AG09309 (cell line): ENCODE data around the gene RPS2.
"Not testable (repeated sequence)": the region's sequence is repeated elsewhere in the genome, so short reads cannot be mapped to it uniquely, and the experiment has no call there.

Experiments used
- DNase-seq: peaks from one replicate; pipeline ENCODE4 v3.0.0-alpha.2; 2010; ENCODE audit warnings: low read depth
- H3K4me3 ChIP-seq: 2 replicates; pipeline ENCODE4 v1.5.1; 2011; ENCODE audit warnings: mild to moderate bottlenecking, low read depth, low read length, moderate library complexity; ENCODE audit not compliant: control insufficient read depth
- TF ChIP-seq, protein P1 (sequence below): IDR thresholded peaks from 2 replicates; pipeline ENCODE4 v1.5.1; 2011; ENCODE audit warnings: mild to moderate bottlenecking, low read depth, low read length, inconsistent platforms; ENCODE audit not compliant: insufficient read depth, control insufficient read depth; ENCODE audit errors: missing control alignments

The RPS2 gene

DNA sequence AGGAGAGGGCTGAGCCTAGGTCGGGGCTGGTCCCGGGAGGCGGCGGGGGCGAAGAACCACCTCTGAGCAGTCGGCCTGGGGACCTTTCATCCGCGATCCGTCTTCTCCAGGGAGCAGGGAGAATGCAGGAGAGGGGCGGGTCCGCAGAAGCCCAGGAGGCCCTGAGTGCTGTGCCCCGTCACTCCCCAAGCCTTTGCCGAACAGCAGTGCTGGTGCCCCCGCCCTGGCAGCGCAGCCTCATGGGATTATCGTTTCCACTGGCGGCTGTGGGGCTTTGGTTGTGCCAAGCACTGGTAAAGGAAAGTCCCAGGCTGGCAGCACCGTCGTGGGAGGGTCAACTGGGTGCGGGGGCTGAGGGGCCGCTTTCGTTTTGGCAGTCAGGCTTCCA is 7.9 kb upstream of the RPS2 start:
- TF ChIP-seq, protein P1, sequence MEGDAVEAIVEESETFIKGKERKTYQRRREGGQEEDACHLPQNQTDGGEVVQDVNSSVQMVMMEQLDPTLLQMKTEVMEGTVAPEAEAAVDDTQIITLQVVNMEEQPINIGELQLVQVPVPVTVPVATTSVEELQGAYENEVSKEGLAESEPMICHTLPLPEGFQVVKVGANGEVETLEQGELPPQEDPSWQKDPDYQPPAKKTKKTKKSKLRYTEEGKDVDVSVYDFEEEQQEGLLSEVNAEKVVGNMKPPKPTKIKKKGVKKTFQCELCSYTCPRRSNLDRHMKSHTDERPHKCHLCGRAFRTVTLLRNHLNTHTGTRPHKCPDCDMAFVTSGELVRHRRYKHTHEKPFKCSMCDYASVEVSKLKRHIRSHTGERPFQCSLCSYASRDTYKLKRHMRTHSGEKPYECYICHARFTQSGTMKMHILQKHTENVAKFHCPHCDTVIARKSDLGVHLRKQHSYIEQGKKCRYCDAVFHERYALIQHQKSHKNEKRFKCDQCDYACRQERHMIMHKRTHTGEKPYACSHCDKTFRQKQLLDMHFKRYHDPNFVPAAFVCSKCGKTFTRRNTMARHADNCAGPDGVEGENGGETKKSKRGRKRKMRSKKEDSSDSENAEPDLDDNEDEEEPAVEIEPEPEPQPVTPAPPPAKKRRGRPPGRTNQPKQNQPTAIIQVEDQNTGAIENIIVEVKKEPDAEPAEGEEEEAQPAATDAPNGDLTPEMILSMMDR: no peak
- H3K4me3 ChIP-seq: peak overlapping the region; percentile 92
- DNase-seq: no peak

DNA sequence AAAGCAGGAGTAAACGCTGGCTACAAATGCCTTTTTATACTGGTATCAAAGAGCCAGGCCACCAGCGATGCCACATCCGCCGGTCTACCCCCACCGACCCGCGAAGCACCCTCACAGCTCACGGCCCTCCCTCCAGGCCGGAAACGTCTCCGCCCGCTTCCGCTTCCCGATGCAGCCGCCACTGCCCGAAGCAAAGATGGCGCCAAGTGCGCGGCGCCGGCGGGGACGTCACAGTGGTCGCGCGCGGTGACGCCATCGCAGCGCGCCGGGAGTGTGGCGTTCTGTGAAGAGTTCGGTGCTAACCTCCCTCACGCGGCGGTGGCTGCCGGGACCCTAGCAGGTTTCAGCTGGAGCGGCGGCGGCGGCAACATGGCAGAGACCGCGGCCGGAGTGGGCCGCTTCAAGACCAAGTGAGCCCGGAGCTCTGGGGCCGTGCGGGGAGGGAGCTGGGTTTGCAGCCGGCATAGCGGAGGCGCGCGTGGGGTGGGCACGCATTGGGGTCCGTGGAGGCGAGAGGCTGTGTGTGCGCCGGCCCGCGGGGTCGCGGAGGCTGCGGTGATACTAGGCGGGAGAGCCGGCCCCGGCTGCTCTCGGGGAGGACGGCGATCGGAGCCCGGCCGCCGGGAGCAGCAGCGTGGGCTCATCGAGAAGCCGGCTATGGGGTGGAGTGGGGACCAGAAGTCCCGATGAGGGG is 7.3 kb upstream of the RPS2 start, which contains the start of gene TBL3:
TBL3 (plus strand) TSS at position 258 of the 694 bp plus-strand sequence; CDS start at position 370, 112 bp downstream.
- TF ChIP-seq, protein P1: no peak
- peak; percentile 62 for DNase-seq
- H3K4me3 ChIP-seq: peak within 1 kb of the TSS; percentile 92

DNA sequence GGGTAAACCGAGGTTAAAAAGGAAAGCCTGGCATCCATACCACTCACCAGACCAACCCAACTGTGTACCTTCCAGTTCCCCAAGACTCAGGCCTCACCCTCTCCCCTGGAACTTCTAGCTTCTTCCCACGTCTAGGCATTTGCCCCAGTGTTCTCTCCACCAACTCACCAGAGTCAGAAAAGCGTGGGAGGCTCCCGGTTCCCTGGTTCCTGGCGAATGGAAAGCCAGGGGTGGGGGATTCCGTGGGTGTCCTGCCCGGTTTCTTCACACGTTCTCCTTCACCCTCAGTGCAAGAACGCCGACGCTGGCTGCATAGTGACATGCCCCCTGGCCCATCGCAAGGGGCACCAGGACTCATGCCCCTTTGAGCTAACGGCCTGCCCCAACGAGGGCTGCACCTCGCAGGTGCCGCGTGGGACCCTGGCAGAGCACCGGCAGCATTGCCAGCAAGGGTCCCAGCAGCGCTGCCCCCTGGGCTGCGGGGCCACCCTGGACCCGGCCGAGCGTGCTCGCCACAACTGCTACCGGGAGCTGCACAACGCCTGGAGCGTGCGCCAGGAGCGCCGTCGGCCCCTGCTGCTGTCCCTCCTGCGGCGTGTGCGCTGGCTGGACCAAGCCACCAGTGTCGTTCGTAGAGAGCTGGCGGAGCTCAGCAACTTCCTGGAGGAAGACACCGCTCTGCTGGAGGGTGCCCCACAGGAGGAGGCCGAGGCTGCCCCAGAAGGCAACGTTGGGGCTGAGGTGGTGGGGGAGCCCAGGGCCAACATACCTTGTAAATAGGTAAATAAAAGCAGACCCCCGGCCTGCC is 3.7 kb upstream of the RPS2 start:
- TF ChIP-seq, protein P1: no peak
- no peak for DNase-seq
- no peak overlapping the region for H3K4me3 ChIP-seq

DNA sequence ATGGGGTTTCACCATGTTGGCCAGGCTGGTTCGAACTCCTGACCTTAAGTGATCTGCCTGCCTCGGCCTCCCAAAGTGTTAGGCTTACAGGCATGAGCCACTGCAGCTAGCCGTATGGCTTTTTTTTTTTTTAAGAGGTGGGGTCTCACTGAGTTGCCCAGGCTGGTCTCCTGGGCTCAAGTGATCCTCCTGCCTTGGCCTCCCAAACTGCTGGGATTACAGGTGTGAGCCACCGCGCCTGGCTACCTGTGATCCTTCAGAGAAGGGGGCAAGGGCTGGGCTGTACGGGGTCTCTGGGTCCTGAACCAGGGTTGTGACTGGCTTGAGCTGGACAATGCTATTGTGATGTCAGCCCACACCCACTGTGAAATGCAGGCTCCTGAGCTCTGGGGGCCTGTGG is 1.8 kb upstream of the RPS2 start, which contains the start of gene RNF151:
RNF151 (plus strand) TSS at position 397 of the 400 bp plus-strand sequence. CDS start 26 bp downstream, outside the sequence.
- H3K4me3 ChIP-seq: peak within 1 kb of the TSS; percentile 96
- TF ChIP-seq, protein P1: no peak
- no peak for DNase-seq

DNA sequence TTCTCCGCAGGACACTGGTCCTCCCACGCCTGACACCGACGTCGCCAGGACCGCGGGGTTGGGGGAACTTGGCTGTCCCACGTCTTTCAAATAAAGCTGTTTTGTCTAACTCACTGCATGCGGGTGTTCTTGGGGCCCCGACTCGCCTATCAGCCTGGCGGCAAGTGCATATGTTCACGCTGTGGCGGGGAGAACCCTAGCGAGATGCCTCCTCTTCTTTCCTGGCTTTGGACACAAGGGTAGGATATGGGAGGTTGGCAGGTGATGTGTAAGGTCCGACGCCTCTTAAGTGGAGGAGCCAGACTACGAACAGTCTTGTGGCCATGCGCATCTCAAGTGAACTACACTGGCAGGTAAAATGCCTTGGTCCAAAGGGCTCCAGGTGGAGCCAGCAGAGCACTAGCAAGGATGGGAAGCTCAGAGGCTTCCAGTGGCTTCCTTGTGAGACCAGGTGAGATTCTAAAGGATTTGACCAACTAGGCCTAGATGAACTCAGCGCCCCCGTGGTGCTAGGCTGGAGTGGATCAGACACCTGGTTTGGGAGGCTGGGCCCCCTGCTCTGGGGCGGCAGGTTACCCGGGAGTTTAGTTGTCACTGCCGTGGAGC is 873 bp upstream of the RPS2 start:
- TF ChIP-seq, protein P1: no peak
- peak overlapping the region; percentile 96 for H3K4me3 ChIP-seq
- DNase-seq: no peak

DNA sequence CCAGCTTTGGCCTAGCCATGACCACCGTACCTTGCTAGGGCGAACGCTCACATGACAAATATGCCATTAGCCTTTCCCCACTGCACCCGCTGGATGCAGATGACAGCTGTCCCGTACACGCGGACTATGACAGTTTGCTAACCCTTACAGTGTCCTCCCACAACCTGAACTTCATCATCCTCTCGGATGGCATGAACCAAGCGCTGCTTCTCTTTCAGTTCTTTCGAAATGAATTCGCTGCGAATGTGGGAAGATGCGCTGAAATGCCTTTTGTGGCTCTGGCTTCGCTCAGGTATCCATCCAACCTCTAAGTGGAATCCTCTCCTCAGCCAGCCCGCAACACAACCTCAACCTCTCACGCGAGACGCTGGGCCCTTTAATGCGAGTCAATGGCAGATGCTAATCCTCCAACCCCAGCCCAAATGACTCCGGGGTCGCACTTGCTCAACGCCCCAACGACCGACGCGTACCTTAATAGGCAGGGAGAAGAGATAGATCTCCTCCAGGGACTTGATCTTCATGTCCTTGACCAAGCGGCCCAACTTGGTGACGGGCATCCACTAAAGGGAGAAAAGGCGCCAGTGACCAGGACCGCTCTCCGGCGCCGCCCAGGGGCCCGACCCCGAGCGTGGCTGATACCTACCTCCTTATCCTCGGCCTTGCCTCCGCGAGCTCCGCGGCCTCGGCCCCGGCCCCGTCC is 670 bp downstream of the RPS2 start:
- H3K4me3 ChIP-seq: peak overlapping the region; percentile 96
- TF ChIP-seq, protein P1: no peak
- DNase-seq: no peak

DNA sequence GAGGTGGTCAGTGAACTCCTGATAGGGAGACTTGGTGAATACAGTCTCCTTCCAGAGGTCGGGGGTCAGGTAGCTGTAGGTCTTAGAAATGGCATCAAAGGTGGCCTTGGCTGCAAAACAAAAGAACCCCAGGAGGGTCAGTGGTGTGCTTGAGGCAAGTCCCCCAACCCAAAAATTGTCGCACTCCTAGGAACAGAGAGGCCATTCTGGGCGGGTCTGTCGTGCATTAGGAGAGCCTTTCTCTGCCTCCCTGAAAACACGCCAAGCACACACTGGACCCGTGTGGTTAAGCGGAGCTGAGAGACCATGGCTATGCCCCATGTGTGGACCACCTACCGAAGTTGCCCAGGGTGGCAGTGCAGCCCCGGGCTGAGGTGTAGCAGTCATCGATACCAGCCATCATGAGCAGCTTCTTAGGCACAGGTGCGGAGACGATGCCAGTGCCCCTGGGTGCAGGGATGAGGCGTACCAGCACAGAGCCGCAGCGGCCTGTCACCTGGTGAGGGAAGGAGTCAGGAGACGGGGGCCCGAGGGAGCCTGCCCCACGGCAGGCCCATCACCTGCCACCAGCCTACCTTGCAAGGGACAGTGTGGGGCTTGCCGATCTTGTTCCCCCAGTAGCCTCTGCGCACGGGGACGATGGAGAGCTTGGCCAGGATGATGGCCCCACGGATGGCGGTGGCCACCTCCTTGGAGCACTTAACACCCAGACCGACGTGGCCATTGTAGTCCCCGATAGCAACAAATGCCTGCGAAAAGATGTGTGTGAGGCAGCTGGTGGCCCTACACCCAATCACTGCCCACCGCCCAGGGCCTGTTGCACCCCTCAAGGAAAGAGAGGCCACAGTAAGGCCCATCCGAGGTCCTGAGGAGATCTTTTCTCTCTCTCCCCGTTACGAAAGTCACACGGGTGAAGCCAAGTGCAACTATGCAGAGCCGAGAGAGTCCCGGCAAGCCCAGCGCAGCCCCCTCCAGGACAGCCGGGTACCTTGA is 2.2 kb downstream of the RPS2 start:
- not testable (repeated sequence) for H3K4me3 ChIP-seq, DNase-seq
